Measurements from ENCODE around the gene LGALS9B.
"Not testable (repeated sequence)": the region's sequence is repeated elsewhere in the genome, so short reads cannot be mapped to it uniquely, and the experiment has no call there.

Gene LGALS9B

DNA sequence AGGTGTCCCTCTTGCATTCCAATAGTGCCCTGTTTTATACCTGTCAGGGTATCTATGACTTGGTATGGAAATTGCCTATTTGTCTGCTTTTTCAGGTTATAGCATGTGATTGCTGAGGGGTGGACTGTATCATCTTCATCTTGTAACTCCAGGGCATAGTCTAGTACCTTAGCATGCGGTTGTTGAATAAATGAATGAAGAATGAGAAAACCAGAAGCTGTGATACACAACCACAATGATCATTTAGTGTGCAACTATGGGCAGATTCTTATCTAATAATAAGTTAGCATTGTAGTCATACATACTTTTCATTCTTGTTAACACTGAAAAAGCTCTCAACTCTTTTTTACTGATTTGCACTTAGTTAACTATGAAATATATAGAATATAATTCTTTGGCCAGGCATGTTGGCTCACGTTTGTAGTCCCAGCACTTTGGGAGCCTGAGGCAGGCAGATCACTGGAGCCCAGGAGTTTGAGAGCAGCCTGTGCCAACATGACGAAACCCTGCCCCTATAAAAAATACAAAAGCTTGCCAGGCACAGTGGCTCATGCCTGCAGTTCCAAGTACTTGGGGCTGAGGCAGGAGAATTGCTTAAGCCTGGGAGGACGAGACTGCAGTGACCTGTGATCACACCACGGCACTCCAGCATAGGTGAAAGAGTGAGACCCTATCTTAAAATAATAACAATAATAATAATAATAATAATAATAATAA is 65.9 kb downstream of the LGALS9B start:
- not testable (repeated sequence) for DNase-seq

DNA sequence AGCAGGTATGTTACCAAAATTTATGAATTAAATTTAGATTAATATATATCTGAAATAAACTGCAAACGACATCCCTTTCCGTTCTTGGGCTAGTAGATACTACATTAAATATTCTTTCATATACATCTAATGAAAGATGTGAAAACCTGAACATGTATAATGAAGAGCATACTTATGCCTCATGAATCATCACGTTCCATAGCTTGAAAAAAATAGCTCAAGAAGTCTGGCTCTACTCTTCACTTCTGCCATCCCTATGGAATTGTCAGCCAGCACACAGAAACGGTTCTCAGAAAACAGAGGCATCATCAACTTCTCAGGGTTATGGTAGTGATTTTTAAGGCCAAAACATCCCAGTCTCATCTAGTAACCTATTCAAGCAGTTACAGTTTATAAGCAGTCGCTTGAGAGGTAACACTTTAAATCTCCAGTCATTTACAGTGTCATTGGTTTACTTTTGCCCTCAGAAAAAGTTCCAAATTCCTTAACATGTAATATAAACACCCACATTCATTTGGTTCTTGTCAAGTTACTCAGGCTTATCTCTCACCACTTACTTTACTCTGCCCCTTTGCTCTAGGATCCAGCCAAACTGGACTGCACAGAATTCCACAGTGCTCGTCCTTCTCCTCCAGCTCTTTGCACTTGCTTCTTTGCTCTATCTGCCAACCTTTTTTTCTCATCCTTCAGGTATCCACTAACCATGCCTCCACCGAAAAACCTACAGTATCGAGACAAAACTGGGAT is 66.6 kb downstream of the LGALS9B start:
- DNase-seq, result not testable (repeated sequence)
